DOHH2 (cell line): ENCODE measurements around the gene ADAMTSL5.

Source experiments
- H3F3A ChIP-seq: fragments of 200-600 bp; sonication (generic), shearing (Covaris generic); 2 replicates; pipeline ENCODE4 v1.6.0; 2016; ENCODE audit warnings: antibody characterized with exemption, mild to moderate bottlenecking; ENCODE audit not compliant: control insufficient read depth, insufficient read depth
- H3K27ac ChIP-seq: fragments of 200-600 bp; sonication (generic); 2 replicates; pipeline ENCODE4 v1.5.1; 2014; ENCODE audit warnings: low read depth, mild to moderate bottlenecking, low read length, moderate library complexity
- H3K27me3 ChIP-seq: fragments of 200-600 bp; sonication (generic); 2 replicates; pipeline ENCODE4 v1.6.1; 2014; ENCODE audit warnings: mild to moderate bottlenecking, low read length, mixed read lengths; ENCODE audit not compliant: control insufficient read depth
- H3K36me3 ChIP-seq: fragments of 200-600 bp; sonication (generic); 2 replicates; pipeline ENCODE4 v1.6.1; 2014; ENCODE audit warnings: mild to moderate bottlenecking, low read length, moderate library complexity, mixed read lengths; ENCODE audit not compliant: control insufficient read depth
- H3K4me1 ChIP-seq: fragments of 200-600 bp; sonication (generic); 2 replicates; pipeline ENCODE4 v1.6.1; 2014; ENCODE audit warnings: mild to moderate bottlenecking, low read length, mixed read lengths; ENCODE audit not compliant: control insufficient read depth
- H3K4me2 ChIP-seq: fragments of 200-600 bp; sonication (generic); 2 replicates; pipeline ENCODE4 v1.6.0; 2014; ENCODE audit warnings: mild to moderate bottlenecking, low read length, moderate library complexity
- H3K4me3 ChIP-seq: fragments of 200-600 bp; sonication (generic); 2 replicates; pipeline ENCODE4 v1.5.1; 2014; ENCODE audit warnings: mild to moderate bottlenecking, low read length, mixed read lengths
- H3K79me2 ChIP-seq: fragments of 200-600 bp; sonication (generic); 2 replicates; pipeline ENCODE4 v1.6.1; 2014; ENCODE audit warnings: mild to moderate bottlenecking, low read length, mixed read lengths; ENCODE audit not compliant: control insufficient read depth
- H3K9me2 ChIP-seq: fragments of 200-600 bp; sonication (generic); replicated peaks from 2 replicates; pipeline ENCODE4 v1.6.1; 2014; ENCODE audit warnings: mild to moderate bottlenecking, low read length, mixed read lengths; ENCODE audit not compliant: control insufficient read depth
- H3K9me3 ChIP-seq: fragments of 200-600 bp; sonication (generic); 2 replicates; pipeline ENCODE4 v1.6.1; 2014; ENCODE audit warnings: antibody characterized with exemption, low read length, mixed read lengths; ENCODE audit not compliant: control insufficient read depth, insufficient read depth
- H4K20me1 ChIP-seq: fragments of 200-600 bp; sonication (generic); 2 replicates; pipeline ENCODE4 v1.6.0; 2014; ENCODE audit warnings: low read depth, mild to moderate bottlenecking, antibody characterized with exemption, low read length, moderate library complexity; ENCODE audit not compliant: control insufficient read depth, insufficient read depth
- EZH2phosphoT487 ChIP-seq: fragments of 200-600 bp; sonication (generic); IDR thresholded peaks from 2 replicates; pipeline ENCODE4 v1.6.1; 2017; ENCODE audit warnings: borderline replicate concordance, mild to moderate bottlenecking, antibody characterized with exemption, low read length, moderate library complexity, mixed read lengths
- TF ChIP-seq, protein P1 (sequence below): fragments of 200-600 bp; sonication (generic); IDR thresholded peaks from one replicate; pipeline ENCODE4 v1.5.1; 2014; ENCODE audit warnings: antibody characterized with exemption, mild to moderate bottlenecking, low read depth, low read length; ENCODE audit not compliant: poor library complexity, severe bottlenecking

ADAMTSL5 gene

DNA sequence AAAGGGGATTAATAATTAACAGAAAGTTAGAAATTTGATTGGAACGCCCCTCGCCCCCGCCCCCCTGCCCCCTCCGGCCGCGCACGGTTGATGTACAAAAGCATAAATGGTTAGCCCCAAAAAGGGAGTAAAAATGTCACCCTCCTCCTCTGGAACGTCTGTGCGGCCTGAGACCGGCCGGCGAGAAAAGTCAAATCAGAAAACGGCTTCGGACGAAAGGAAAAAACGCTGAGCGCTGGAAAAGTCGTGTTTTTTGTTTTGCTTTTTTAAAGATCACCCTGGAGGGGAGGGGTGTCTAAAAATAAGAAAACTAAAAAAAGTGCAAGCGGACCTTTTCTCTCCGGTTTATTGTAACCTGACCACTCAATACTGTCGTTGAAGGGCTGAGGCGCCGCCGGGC is 42.1 kb upstream of the ADAMTSL5 start:
- no peak overlapping the region for H3K27ac ChIP-seq
- H3K4me2 ChIP-seq, result no peak overlapping the region
- no peaks in the 10 kb centered on the region for H3K9me3 ChIP-seq
- no peaks in the 10 kb centered on the region for H3K36me3 ChIP-seq
- H3F3A ChIP-seq, result no peaks in the 10 kb centered on the region
- H3K79me2 ChIP-seq, result no peaks in the 10 kb centered on the region
- H3K4me1 ChIP-seq, result no peaks in the 10 kb centered on the region
- TF ChIP-seq, protein P1, sequence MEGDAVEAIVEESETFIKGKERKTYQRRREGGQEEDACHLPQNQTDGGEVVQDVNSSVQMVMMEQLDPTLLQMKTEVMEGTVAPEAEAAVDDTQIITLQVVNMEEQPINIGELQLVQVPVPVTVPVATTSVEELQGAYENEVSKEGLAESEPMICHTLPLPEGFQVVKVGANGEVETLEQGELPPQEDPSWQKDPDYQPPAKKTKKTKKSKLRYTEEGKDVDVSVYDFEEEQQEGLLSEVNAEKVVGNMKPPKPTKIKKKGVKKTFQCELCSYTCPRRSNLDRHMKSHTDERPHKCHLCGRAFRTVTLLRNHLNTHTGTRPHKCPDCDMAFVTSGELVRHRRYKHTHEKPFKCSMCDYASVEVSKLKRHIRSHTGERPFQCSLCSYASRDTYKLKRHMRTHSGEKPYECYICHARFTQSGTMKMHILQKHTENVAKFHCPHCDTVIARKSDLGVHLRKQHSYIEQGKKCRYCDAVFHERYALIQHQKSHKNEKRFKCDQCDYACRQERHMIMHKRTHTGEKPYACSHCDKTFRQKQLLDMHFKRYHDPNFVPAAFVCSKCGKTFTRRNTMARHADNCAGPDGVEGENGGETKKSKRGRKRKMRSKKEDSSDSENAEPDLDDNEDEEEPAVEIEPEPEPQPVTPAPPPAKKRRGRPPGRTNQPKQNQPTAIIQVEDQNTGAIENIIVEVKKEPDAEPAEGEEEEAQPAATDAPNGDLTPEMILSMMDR, result no peak
- TF ChIP-seq EZH2phosphoT487, result no peak
- no peaks in the 10 kb centered on the region for H4K20me1 ChIP-seq
- no peak overlapping the region for H3K4me3 ChIP-seq
- no peaks in the 10 kb centered on the region for H3K27me3 ChIP-seq
- H3K9me2 ChIP-seq, result no peaks in the 10 kb centered on the region

DNA sequence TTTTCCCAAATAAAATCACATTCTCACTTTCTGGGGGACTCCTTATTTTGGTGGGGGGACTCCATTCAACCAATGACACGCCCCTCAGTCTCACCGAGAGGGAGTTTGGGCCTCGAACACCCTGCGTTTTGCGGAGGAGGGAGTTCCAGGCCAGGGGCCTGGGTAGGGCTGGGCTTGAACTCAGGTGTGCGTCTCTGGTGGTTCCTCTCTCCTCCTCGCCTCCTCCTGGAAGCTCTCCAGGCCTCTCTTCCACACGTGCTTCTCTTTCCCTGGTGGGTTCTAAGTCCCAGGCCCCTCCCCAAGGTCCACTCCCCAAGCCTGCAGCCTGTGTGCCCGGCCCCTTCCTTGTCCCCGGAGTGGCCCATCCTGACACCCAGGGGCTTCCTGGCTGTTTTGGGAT is 40.6 kb upstream of the ADAMTSL5 start:
- Histone ChIP-seq H3K9me2 (no peaks in the 10 kb centered on the region), H3K4me2 (no peak overlapping the region), H3K4me1 (no peaks in the 10 kb centered on the region), H3K27ac (no peak overlapping the region), H3K36me3 (no peaks in the 10 kb centered on the region), H3K27me3 (no peaks in the 10 kb centered on the region), H4K20me1 (no peaks in the 10 kb centered on the region), H3K79me2 (no peaks in the 10 kb centered on the region), H3K9me3 (no peaks in the 10 kb centered on the region), H3F3A (no peaks in the 10 kb centered on the region), H3K4me3 (no peak overlapping the region)
- TF ChIP-seq, protein P1, result no peak
- TF ChIP-seq EZH2phosphoT487, result no peak

DNA sequence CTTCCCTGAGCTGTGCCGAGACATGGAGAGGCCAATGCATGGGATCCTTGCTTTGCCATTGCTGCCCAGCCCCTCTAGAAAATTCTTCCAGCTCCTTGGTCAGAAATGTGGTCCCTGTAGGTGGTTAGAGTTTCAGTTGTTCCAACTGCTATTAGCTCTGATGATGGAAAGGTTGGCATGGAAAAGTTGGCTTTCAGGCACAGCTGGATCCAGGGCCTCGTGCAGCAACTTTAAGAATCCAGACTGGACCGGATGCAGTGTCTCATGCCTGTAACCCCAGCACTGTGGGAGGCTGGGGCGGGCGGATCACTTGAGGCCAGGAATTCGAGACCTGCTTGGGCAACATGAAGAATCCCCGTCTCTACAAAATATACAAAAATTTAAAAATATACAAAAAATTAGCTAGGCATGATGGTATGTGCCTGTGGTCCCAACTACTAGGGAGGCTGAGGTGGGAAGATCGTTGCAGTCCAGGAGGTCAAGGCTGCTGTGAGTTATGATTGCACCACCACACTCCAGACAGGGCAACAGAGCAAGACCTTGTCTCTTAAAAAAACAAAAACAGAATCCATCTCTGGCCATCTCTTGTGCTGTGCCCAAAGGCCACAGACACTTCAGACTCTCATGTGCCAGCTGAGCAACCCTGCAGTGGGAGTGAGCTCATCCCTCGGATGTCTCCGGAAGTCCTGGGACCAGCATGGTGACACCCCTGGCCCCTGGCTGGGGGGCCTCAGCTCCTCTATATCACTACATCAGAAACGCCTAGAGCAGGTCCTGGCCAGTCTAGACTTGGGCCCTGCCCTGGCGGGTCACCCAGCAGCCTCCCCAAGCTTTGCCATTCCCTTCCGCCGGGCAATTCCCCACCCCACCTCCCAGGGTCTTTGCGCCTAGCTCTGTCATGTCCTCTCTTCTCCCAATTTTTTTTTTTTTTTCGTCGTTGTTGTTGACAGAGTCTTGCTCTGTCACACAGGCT is 38.5 kb upstream of the ADAMTSL5 start:
- Histone ChIP-seq H3K4me2 (no peak overlapping the region), H3K9me2 (no peaks in the 10 kb centered on the region), H3K27me3 (no peaks in the 10 kb centered on the region), H4K20me1 (no peaks in the 10 kb centered on the region), H3K79me2 (no peaks in the 10 kb centered on the region), H3K4me3 (no peak overlapping the region), H3K27ac (no peak overlapping the region), H3F3A (no peaks in the 10 kb centered on the region), H3K4me1 (peaks cover 4% of the 10 kb centered on the region), H3K9me3 (no peaks in the 10 kb centered on the region), H3K36me3 (no peaks in the 10 kb centered on the region)
- no peak for TF ChIP-seq EZH2phosphoT487

DNA sequence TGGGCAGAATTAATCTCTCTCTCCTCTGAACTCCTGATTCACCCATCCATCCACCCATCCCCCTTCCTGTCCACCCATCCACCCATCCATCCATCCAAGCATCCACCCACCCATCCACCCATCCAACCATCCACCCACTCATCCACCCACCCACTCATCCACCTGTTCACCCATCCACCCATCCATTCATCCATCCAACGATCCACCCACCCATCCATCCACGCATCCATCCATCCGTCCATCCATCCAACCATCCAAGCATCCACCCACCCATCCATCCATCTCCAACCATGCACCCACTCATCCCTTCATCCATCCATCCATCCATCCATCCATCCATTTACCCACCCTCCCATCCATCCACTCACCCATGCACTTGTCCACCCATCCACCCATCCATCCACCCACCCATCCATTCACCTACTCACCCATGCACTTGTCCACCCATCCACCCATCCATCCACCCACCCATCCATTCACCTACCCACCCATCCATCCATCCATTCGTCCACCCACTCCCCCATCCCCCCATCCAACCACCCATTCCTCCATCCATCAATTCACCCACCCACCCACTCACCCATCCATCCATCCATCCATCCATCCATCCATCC is 36.6 kb upstream of the ADAMTSL5 start:
- no peaks in the 10 kb centered on the region for H3K9me3 ChIP-seq
- no peak overlapping the region for H3K4me2 ChIP-seq

More for the DNA sequence above, 36.6 kb upstream of the ADAMTSL5 start:
- Histone ChIP-seq H3K4me3 (no peak overlapping the region), H3K9me2 (no peaks in the 10 kb centered on the region), H3F3A (no peaks in the 10 kb centered on the region), H3K36me3 (no peaks in the 10 kb centered on the region), H4K20me1 (no peaks in the 10 kb centered on the region; the same call in 1 of the 2 replicates), H3K79me2 (no peaks in the 10 kb centered on the region), H3K27ac (no peak overlapping the region), H3K27me3 (no peaks in the 10 kb centered on the region), H3K4me1 (peaks cover 13% of the 10 kb centered on the region)
- TF ChIP-seq, protein P1, result no peak
- no peak for TF ChIP-seq EZH2phosphoT487
